HG03175 (cell line): Measurements from ENCODE around the gene N4BP2L2.

Experiments
- ATAC-seq: cut with Tn5 transposase; IDR thresholded peaks from one replicate; pipeline ENCODE4 v1.9.1; 2021; ENCODE audit warnings: mild to moderate bottlenecking, moderate library complexity; ENCODE audit not compliant: unreplicated experiment

N4BP2L2 gene

GRCh38 chr13:32535115-32535514 lies 3.5 kb downstream of the N4BP2L2 start:
- ATAC-seq: no peak

GRCh38 chr13:32530841-32531253 lies 7.7 kb downstream of the N4BP2L2 start:
- ATAC-seq: peak; percentile 68

GRCh38 chr13:32528358-32528757 lies 10.2 kb downstream of the N4BP2L2 start:
- ATAC-seq: no peak

GRCh38 chr13:32527151-32527550 lies 11.4 kb downstream of the N4BP2L2 start:
- ATAC-seq: no peak

GRCh38 chr13:32525766-32526165 lies 12.8 kb downstream of the N4BP2L2 start:
- ATAC-seq: no peak

- no peak for ATAC-seq
Observed at GRCh38 chr13:32515246-32515645, 23.3 kb downstream of the N4BP2L2 start.

GRCh38 chr13:32511482-32511881 lies 27.1 kb downstream of the N4BP2L2 start:
- no peak for ATAC-seq

- no peak for ATAC-seq
Observed at GRCh38 chr13:32504876-32505275, 33.7 kb downstream of the N4BP2L2 start.

GRCh38 chr13:32504263-32504662 lies 34.3 kb downstream of the N4BP2L2 start:
- ATAC-seq: no peak

GRCh38 chr13:32503727-32504126 lies 34.9 kb downstream of the N4BP2L2 start:
- ATAC-seq: no peak

- no peak for ATAC-seq
Observed at GRCh38 chr13:32501064-32501463, 37.5 kb downstream of the N4BP2L2 start.

- no peak for ATAC-seq
Observed at GRCh38 chr13:32499538-32500210, 38.9 kb downstream of the N4BP2L2 start.

GRCh38 chr13:32497589-32497988 lies 41.0 kb downstream of the N4BP2L2 start:
- ATAC-seq: no peak

GRCh38 chr13:32496599-32497160 lies 41.9 kb downstream of the N4BP2L2 start:
- no peak for ATAC-seq

- no peak for ATAC-seq
Observed at GRCh38 chr13:32495841-32496240, 42.8 kb downstream of the N4BP2L2 start.

GRCh38 chr13:32495429-32495828 lies 43.2 kb downstream of the N4BP2L2 start:
- no peak for ATAC-seq

GRCh38 chr13:32491028-32491427 lies 47.6 kb downstream of the N4BP2L2 start:
- ATAC-seq: no peak

- no peak for ATAC-seq
Observed at GRCh38 chr13:32476892-32477291, 61.7 kb downstream of the N4BP2L2 start.

- no peak for ATAC-seq
Observed at GRCh38 chr13:32476021-32476731, 62.4 kb downstream of the N4BP2L2 start.

GRCh38 chr13:32474999-32475792 lies 63.4 kb downstream of the N4BP2L2 start:
- no peak for ATAC-seq

- ATAC-seq: no peak
Observed at GRCh38 chr13:32473650-32474049, 64.9 kb downstream of the N4BP2L2 start.
